ENCODE results near the gene ABCG2. TPM values are rescaled to one million over a fixed set of nuclear protein-coding genes. Genes with fewer than 3 reads are reported as not detected.
"Not testable (repeated sequence)": the region's sequence is repeated elsewhere in the genome, so short reads cannot be mapped to it uniquely, and the experiment has no call there.

Gene ABCG2
- polyA plus RNA-seq, 1 donor: 8.2 TPM

GRCh38 chr4:88166608-88167007, 8.2 kb upstream of the ABCG2 start:
- no peak for DNase-seq

- DNase-seq: no peak
These were observed 4.9 kb upstream of the ABCG2 start for GRCh38 chr4:88163336-88163735.

- no peak for DNase-seq
These were observed 4.2 kb upstream of the ABCG2 start for GRCh38 chr4:88162626-88163025.

GRCh38 chr4:88159229-88159725, 838 bp upstream of the ABCG2 start:
- no peak for DNase-seq

- DNase-seq: no peak
These were observed 376 bp downstream of the ABCG2 start for GRCh38 chr4:88158038-88158488.

GRCh38 chr4:88152331-88152730, 6.1 kb downstream of the ABCG2 start:
- DNase-seq: not testable (repeated sequence)

- no peak for DNase-seq
These were observed 9.9 kb downstream of the ABCG2 start for GRCh38 chr4:88148560-88148959.

- no peak for DNase-seq
These were observed 10.6 kb downstream of the ABCG2 start for GRCh38 chr4:88147799-88148217.

- DNase-seq: no peak
These were observed 11.5 kb downstream of the ABCG2 start for GRCh38 chr4:88146891-88147290.

- no peak for DNase-seq
These were observed 13.6 kb downstream of the ABCG2 start for GRCh38 chr4:88144866-88145300.

- DNase-seq: no peak
These were observed 14.4 kb downstream of the ABCG2 start for GRCh38 chr4:88144048-88144447.

- DNase-seq: no peak
These were observed 14.9 kb downstream of the ABCG2 start for GRCh38 chr4:88143504-88143903.

GRCh38 chr4:88138561-88138960, 19.9 kb downstream of the ABCG2 start:
- no peak for DNase-seq

- no peak for DNase-seq
These were observed 21.3 kb downstream of the ABCG2 start for GRCh38 chr4:88137112-88137511.

- no peak for DNase-seq
These were observed 22.2 kb downstream of the ABCG2 start for GRCh38 chr4:88136249-88136648.

- no peak for DNase-seq
These were observed 23.1 kb downstream of the ABCG2 start for GRCh38 chr4:88135356-88135663.

- DNase-seq: no peak
These were observed 23.7 kb downstream of the ABCG2 start for GRCh38 chr4:88134536-88135355.

GRCh38 chr4:88134111-88134510, 24.3 kb downstream of the ABCG2 start:
- no peak for DNase-seq

- DNase-seq: no peak
These were observed 27.7 kb downstream of the ABCG2 start for GRCh38 chr4:88130544-88131305.

GRCh38 chr4:88130003-88130402, 28.4 kb downstream of the ABCG2 start:
- no peak for DNase-seq

- DNase-seq: not testable (repeated sequence)
These were observed 36.2 kb downstream of the ABCG2 start for GRCh38 chr4:88122260-88122659.

- no peak for DNase-seq
These were observed 38.5 kb downstream of the ABCG2 start for GRCh38 chr4:88119943-88120342.

- DNase-seq: no peak
These were observed 42.9 kb downstream of the ABCG2 start for GRCh38 chr4:88115587-88115986.

All from left kidney (tissue), 2 donors.